ENCODE results near the gene FOSL1.

DNA sequence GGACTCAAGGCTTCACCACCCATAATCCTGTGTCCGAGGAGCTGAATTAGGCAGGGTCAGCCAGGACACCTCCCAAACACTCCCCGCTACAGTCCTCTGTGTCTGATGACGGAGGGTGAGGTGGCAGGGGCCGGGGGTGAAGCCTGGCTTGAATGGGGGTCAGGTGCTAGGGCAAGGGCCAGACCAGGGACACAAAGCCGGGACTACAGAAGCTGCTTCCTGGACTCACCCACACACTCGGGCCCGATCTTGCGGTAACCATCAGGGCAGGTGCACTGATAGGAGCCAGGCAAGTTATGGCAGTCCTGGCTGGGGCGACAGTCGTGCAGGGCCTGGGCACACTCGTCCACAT, 29.9 kb downstream of the FOSL1 start:
- TF ChIP-seq, protein P1, sequence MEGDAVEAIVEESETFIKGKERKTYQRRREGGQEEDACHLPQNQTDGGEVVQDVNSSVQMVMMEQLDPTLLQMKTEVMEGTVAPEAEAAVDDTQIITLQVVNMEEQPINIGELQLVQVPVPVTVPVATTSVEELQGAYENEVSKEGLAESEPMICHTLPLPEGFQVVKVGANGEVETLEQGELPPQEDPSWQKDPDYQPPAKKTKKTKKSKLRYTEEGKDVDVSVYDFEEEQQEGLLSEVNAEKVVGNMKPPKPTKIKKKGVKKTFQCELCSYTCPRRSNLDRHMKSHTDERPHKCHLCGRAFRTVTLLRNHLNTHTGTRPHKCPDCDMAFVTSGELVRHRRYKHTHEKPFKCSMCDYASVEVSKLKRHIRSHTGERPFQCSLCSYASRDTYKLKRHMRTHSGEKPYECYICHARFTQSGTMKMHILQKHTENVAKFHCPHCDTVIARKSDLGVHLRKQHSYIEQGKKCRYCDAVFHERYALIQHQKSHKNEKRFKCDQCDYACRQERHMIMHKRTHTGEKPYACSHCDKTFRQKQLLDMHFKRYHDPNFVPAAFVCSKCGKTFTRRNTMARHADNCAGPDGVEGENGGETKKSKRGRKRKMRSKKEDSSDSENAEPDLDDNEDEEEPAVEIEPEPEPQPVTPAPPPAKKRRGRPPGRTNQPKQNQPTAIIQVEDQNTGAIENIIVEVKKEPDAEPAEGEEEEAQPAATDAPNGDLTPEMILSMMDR (IDR thresholded peaks at IDR 0.05), result no peak
- no peak for TF ChIP-seq POLR2A (IDR thresholded peaks at IDR 0.05)
